HG02610 (cell line): ENCODE measurements around the gene NEK1.

Source experiments
- ATAC-seq: cut with Tn5 transposase; IDR thresholded peaks from one replicate; pipeline ENCODE4 v1.9.1; 2021; ENCODE audit warnings: mild to moderate bottlenecking, moderate library complexity; ENCODE audit not compliant: unreplicated experiment

Gene NEK1, protein sequence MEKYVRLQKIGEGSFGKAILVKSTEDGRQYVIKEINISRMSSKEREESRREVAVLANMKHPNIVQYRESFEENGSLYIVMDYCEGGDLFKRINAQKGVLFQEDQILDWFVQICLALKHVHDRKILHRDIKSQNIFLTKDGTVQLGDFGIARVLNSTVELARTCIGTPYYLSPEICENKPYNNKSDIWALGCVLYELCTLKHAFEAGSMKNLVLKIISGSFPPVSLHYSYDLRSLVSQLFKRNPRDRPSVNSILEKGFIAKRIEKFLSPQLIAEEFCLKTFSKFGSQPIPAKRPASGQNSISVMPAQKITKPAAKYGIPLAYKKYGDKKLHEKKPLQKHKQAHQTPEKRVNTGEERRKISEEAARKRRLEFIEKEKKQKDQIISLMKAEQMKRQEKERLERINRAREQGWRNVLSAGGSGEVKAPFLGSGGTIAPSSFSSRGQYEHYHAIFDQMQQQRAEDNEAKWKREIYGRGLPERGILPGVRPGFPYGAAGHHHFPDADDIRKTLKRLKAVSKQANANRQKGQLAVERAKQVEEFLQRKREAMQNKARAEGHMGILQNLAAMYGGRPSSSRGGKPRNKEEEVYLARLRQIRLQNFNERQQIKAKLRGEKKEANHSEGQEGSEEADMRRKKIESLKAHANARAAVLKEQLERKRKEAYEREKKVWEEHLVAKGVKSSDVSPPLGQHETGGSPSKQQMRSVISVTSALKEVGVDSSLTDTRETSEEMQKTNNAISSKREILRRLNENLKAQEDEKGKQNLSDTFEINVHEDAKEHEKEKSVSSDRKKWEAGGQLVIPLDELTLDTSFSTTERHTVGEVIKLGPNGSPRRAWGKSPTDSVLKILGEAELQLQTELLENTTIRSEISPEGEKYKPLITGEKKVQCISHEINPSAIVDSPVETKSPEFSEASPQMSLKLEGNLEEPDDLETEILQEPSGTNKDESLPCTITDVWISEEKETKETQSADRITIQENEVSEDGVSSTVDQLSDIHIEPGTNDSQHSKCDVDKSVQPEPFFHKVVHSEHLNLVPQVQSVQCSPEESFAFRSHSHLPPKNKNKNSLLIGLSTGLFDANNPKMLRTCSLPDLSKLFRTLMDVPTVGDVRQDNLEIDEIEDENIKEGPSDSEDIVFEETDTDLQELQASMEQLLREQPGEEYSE (N-terminal part only)

GRCh38 chr4:169611991-169612870, at the start of gene NEK1:
Gene NEK1, minus strand, starts transcription at chr4:169612583. Its CDS starts 9,953 bp downstream, at chr4:169602630.
- ATAC-seq = peak; percentile 92

- no peak for ATAC-seq
These were observed 49.4 kb upstream of the NEK1 start for GRCh38 chr4:169661761-169662160.

DNA sequence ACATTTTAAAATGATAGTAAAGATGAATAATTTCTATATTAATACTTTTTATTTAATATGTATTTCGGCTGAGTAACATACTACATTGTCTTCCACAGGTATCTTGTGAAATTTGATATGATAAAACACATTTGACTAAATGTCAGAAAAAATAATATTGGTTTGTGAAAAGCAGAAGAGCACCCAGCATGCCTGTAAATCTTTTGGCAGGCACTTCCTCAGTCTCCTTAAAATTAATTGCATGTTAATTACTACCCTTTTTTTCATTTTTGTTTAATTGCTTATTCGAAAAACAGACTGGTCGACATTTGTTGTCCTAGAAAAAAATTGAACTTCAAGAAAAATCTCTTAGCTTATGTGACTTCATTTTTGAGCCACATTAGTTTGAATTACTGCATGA, 48.5 kb upstream of the NEK1 start:
- ATAC-seq = no peak

DNA sequence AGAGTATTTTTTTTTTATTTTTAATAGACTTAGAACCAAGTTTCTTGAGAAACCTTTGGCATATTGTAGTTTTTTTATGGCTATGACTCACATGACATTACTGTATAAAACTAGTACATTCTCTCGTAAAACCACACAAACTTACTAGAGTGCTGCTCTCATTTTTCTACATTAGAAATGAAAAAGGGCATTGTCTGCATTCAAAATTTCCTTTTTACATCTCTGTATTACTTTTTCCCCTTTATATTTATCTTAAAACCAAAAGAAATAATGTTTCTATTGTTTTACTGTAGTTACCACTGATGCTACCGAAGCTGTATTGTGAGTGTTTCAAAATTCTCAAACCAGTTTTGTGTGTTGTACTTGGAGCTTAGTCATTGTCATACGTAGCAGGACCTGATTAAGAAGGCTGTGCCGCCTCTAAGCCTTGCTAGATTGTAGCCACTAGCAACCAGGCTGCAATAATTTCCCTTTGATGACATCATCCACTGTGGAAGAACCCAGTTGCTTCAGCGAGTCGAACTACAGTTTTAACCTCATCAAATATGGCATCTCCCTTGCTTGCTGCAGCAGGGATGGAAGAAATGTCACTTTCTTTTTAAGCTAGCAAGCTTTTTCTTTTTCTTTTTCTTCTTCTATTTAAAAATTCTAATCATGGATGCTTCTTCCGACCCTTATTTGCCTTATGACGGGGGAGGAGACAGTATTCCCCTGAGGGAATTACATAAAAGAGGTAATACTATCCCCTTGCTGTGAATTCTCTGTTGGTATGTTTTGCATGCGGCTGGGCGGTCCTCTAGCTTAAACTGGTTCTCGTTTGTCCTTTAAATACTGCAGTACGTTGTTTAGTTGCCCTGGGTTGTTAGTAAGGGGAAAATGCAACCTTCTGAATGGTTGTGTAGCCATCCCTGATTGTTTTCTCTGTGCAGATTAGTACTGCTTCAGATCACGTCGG, 47.6 kb upstream of the NEK1 start:
- ATAC-seq = peak; percentile 97

- no peak for ATAC-seq
These were observed 46.8 kb upstream of the NEK1 start for GRCh38 chr4:169658975-169659715.

GRCh38 chr4:169658196-169658595, 45.8 kb upstream of the NEK1 start:
- ATAC-seq = no peak

GRCh38 chr4:169657470-169658107, 45.2 kb upstream of the NEK1 start:
- ATAC-seq = no peak

DNA sequence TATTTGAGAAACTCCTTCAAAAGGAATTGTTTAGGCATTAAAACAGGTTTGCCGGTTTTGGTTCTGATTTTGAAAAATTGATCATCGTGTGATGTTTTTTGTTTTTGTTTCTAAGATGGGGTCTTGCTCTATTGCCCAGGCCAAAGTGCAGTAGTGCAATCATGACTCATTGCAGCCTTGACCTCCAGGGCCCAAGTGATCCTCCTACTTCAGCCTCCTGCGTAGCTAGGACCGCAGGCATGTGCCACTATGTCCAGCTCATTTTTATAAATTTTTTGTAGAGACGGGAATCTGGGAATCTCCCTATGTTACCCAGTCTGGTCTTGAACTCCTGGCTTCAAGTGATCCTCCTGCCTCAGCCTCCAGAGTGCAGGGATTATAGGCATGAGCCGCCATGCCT, 43.0 kb upstream of the NEK1 start:
- no peak for ATAC-seq

DNA sequence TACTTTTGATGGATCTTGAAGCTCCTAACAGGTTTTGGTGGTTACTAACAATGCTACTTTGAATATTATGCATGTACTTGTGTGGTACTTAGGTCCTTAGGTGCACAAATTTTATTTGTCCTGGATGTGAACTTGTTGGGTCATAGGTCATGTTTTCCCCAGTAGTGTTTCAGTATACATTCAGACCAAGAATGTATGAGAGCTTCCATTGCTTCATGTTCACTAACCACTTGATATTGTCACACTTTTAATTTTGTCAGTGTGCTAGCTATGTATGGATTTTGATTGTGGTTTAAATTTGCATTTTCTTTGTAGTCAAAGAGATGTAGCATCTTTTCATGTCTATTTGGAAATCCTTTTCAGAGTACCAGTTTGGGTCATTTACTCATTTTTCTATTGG, 40.2 kb upstream of the NEK1 start:
- no peak for ATAC-seq

DNA sequence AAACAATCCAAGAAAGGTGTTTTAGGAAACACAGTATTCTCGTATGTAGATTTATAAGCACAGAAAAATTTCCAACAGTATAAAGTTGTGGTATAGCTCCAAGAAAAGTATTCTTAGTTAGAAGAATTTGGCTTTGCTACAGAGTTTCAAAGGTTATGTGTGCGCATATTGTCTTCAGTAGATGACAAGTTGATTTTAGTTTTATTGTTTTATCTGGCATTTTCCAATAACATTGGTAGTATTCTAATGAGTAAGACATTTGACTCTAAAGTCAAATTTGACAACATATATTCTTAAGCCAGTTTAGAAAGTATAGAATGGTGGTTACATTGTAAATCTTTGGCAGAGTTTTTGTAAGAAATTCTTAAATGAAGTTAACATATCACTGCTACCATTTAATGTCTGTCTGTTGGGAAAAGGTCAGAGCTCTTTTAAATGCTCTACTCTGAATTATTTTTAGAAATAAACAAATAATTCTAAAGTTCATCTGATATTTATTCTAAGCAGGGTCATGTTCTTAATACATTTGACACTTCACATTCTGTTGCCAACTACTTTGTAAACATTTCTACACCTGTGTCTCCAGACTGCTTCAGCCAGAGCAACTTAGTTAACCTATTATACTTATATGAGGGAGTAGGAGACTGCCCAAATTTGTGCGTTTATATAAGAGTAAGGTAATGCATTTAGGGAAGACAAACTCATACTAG, 38.0 kb upstream of the NEK1 start:
- no peak for ATAC-seq

- no peak for ATAC-seq
These were observed 37.3 kb upstream of the NEK1 start for GRCh38 chr4:169649545-169650226.

DNA sequence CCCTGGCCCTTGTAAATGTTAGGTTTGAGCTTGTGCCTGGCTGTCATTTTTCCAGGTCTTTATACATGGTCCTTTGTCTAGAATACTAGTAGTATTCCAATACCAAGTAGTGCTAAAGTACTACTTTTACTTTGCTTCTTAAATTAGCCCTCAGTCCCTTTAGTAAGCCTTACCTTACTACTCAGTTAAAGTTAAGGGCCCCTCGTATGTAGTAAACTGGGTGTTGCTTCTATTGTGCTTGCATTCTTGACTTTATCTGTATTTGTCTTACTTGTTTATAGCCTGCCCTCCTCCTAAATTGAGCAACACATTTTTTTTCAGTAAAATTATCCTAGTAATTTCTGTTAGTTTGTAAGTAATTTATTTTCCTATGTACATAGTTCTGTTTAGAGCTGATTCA, 33.2 kb upstream of the NEK1 start:
- ATAC-seq = no peak

- ATAC-seq = no peak
These were observed 32.4 kb upstream of the NEK1 start for GRCh38 chr4:169644802-169645201.

GRCh38 chr4:169640261-169640870, 28.0 kb upstream of the NEK1 start:
- no peak for ATAC-seq

- no peak for ATAC-seq
These were observed 22.6 kb upstream of the NEK1 start for GRCh38 chr4:169634975-169635374.

GRCh38 chr4:169632896-169633295, 20.5 kb upstream of the NEK1 start:
- ATAC-seq = no peak
